Fibroblast of mammary gland (primary cell): Measurements from ENCODE around the gene RGS14.

Experiments
- DNase-seq: peaks from one replicate; pipeline ENCODE4 v3.0.0-alpha.2; 2010; ENCODE audit warnings: low read depth
- H3K4me3 ChIP-seq: 2 replicates; pipeline ENCODE4 v1.5.1; 2011; ENCODE audit warnings: low read depth, mild to moderate bottlenecking, low read length, moderate library complexity; ENCODE audit not compliant: control insufficient read depth
- CTCF ChIP-seq: conservative IDR thresholded peaks from 2 replicates; pipeline ENCODE4 v1.5.1; 2011; ENCODE audit warnings: low read depth, low read length, inconsistent platforms; ENCODE audit not compliant: control insufficient read depth, insufficient read depth

RGS14 gene

GRCh38 chr5:177392765-177393164 is 35.0 kb downstream of the RGS14 start:
- DNase-seq, result no peak
- H3K4me3 ChIP-seq, result no peak overlapping the region
- no peak for TF ChIP-seq CTCF

- DNase-seq, result no peak
- no peak for TF ChIP-seq CTCF
These were observed 35.6 kb downstream of the RGS14 start for GRCh38 chr5:177393206-177393765.

GRCh38 chr5:177393990-177394389 is 36.3 kb downstream of the RGS14 start:
- no peak for TF ChIP-seq CTCF
- no peak for DNase-seq
- H3K4me3 ChIP-seq, result no peak overlapping the region

More at GRCh38 chr5:177393206-177393765, 35.6 kb downstream of the RGS14 start:
- no peak overlapping the region for H3K4me3 ChIP-seq

GRCh38 chr5:177396078-177396477 is 38.4 kb downstream of the RGS14 start:
- DNase-seq, result no peak
- no peak for TF ChIP-seq CTCF
- H3K4me3 ChIP-seq, result no peak overlapping the region

DNA sequence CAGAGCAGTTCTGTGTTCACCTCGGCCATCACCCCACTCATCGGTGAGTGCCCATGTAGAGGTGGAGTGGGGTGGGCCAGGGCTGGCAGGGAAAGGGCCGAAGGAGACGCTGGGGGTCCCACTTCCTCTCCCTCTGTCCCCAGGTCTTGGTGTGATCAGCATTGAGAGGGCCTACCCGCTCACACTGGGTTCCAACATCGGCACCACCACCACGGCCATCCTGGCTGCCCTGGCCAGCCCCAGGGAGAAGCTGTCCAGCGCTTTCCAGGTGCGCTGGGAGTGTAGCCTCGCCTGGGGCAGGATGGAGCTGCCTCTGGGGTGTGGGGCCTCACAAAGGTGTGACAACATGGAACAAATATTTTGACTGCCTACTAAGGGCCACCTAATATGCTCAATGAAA is 39.1 kb downstream of the RGS14 start:
- no peak overlapping the region for H3K4me3 ChIP-seq
- DNase-seq, result no peak
- TF ChIP-seq CTCF, result no peak

DNA sequence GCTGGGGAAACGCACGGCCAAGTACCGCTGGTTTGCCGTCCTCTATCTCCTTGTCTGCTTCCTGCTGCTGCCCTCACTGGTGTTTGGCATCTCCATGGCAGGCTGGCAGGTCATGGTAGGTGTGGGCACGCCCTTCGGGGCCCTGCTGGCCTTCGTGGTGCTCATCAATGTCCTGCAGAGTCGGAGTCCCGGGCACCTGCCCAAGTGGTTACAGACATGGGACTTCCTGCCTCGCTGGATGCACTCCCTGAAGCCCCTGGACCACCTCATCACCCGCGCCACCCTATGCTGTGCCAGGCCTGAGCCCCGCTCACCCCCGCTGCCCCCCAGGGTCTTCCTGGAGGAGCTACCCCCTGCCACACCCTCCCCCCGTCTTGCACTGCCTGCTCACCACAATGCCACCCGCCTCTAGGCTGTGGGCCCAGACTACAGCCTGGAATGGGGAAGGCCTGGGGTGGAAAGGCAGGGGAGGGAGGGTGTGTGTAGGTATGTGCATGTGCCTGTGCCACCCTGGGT is 40.2 kb downstream of the RGS14 start:
- no peak for TF ChIP-seq CTCF
- no peak overlapping the region for H3K4me3 ChIP-seq
- no peak for DNase-seq
